ENCODE results near the gene TMEM45A.
"Not testable (repeated sequence)": the region's sequence is repeated elsewhere in the genome, so short reads cannot be mapped to it uniquely, and the experiment has no call there.

Gene TMEM45A

GRCh38 chr3:100486808-100487207 is 5.6 kb upstream of the TMEM45A start:
- no peak for DNase-seq

- DNase-seq = no peak
Measured at GRCh38 chr3:100489118-100489517, 3.3 kb upstream of the TMEM45A start.

GRCh38 chr3:100496711-100497261 is 4.4 kb downstream of the TMEM45A start:
- DNase-seq = no peak

GRCh38 chr3:100499651-100500050 is 7.2 kb downstream of the TMEM45A start:
- no peak for DNase-seq

GRCh38 chr3:100500320-100500880 is 8.0 kb downstream of the TMEM45A start:
- DNase-seq = no peak

GRCh38 chr3:100503448-100503847 is 11.0 kb downstream of the TMEM45A start:
- no peak for DNase-seq

GRCh38 chr3:100506355-100506754 is 13.9 kb downstream of the TMEM45A start:
- DNase-seq = no peak

- DNase-seq = not testable (repeated sequence)
Measured at GRCh38 chr3:100509818-100510217, 17.4 kb downstream of the TMEM45A start.

- DNase-seq = no peak
Measured at GRCh38 chr3:100516232-100516631, 23.8 kb downstream of the TMEM45A start.

- no peak for DNase-seq
Measured at GRCh38 chr3:100516838-100517237, 24.4 kb downstream of the TMEM45A start.

- no peak for DNase-seq
Measured at GRCh38 chr3:100517276-100517675, 24.9 kb downstream of the TMEM45A start.

- no peak for DNase-seq
Measured at GRCh38 chr3:100518244-100518643, 25.8 kb downstream of the TMEM45A start.

GRCh38 chr3:100518983-100519382 is 26.6 kb downstream of the TMEM45A start:
- DNase-seq = no peak

- no peak for DNase-seq
Measured at GRCh38 chr3:100521439-100521845, 29.0 kb downstream of the TMEM45A start.

- no peak for DNase-seq
Measured at GRCh38 chr3:100522125-100522524, 29.7 kb downstream of the TMEM45A start.

GRCh38 chr3:100523050-100523760 is 30.8 kb downstream of the TMEM45A start:
- DNase-seq = no peak

GRCh38 chr3:100525753-100526612 is 33.6 kb downstream of the TMEM45A start:
- peak; percentile 17 for DNase-seq

- no peak for DNase-seq
Measured at GRCh38 chr3:100526613-100527346, 34.4 kb downstream of the TMEM45A start.

GRCh38 chr3:100527347-100527735 is 34.9 kb downstream of the TMEM45A start:
- no peak for DNase-seq

- DNase-seq = no peak
Measured at GRCh38 chr3:100531093-100531492, 38.7 kb downstream of the TMEM45A start.

GRCh38 chr3:100532411-100532810 is 40.0 kb downstream of the TMEM45A start:
- no peak for DNase-seq

GRCh38 chr3:100533176-100533575 is 40.8 kb downstream of the TMEM45A start:
- DNase-seq = no peak

GRCh38 chr3:100535610-100535943 is 43.2 kb downstream of the TMEM45A start:
- no peak for DNase-seq
